ENCODE data around the gene SART1. TPM values are rescaled to one million over a fixed set of nuclear protein-coding genes. Genes with fewer than 3 reads are reported as not detected.

SART1 gene
- total and polyA plus RNA-seq, 7 donors, result 22.2 to 50.0 (median 36.7) TPM

- 38 to 70% methylated on average over 4 of the region's 4 CpGs for WGBS, 2 donors
These were observed 23.8 kb upstream of the SART1 start for GRCh38 chr11:65937766-65938165.

DNA sequence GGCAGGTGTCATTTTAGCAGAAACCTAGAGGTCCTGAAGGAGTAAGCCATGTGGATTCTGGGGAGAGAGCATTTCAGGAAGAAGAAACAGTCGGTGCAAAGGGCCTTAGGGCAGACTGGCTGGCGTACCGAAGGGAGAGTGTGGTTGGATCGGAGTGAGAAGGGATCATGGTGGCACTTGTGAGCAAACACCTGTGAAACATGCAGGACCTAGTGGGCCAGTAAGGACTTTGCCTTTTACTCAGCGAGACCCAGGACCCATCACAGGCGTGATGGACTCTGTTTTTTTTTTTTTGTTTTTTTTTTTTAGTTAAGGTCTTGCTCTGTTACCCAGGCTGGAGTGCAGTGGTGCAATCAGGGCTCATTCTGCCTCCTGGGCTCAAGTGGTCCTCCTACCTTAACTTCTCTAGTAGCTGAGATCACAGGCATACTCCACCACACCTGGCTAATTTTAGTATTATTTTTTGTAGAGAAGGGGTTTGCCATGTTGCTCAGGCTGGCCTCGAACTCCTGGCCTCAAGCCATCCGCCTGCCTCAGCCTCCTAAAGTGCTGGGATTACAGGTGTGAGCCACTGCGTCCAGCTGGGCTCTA, 19.7 kb upstream of the SART1 start:
- Histone ChIP-seq H3K9me3 (no peaks in the 10 kb centered on the region), H3K27me3 (peaks cover 0 to 3% (median 0%) of the 10 kb centered on the region in 3 donors), H3K36me3 (no peaks in the 10 kb centered on the region), H3K4me1 (no peaks in the 10 kb centered on the region), H3K4me3 (no peak overlapping the region), H3K27ac (peak overlapping the region in 1 of 4 donors; percentile 2)
- TF ChIP-seq EP300 (IDR thresholded peaks at IDR 0.05) (no peak), POLR2A (IDR thresholded peaks at IDR 0.05) (no peak), CTCF (IDR thresholded peaks at IDR 0.05) (no peak), POLR2AphosphoS5 (IDR thresholded peaks at IDR 0.05) (no peak)
- 66 to 82% methylated on average over 9 of the region's 9 CpGs for WGBS, 2 donors
- intact Hi-C loops (cut with DNase I), result no loop called here
- no peak for DNase-seq

More at GRCh38 chr11:65937766-65938165, 23.8 kb upstream of the SART1 start:
- intact Hi-C loops (cut with DNase I), result no loop called here
- no peaks in the 10 kb centered on the region for H3K9me3 ChIP-seq
- H3K4me1 ChIP-seq, result no peaks in the 10 kb centered on the region
- no peaks in the 10 kb centered on the region for H3K36me3 ChIP-seq
- TF ChIP-seq EP300 (IDR thresholded peaks at IDR 0.05) (no peak), POLR2A (IDR thresholded peaks at IDR 0.05) (no peak), CTCF (IDR thresholded peaks at IDR 0.05) (no peak), POLR2AphosphoS5 (IDR thresholded peaks at IDR 0.05) (no peak)
- DNase-seq, result no peak
- no peak overlapping the region for H3K27ac ChIP-seq
- no peak overlapping the region for H3K4me3 ChIP-seq
- peaks cover 0 to 3% (median 0%) of the 10 kb centered on the region in 3 donors for H3K27me3 ChIP-seq

GRCh38 chr11:65942531-65942930, 19.0 kb upstream of the SART1 start:
- TF ChIP-seq POLR2AphosphoS5 (IDR thresholded peaks at IDR 0.05) (no peak), POLR2A (IDR thresholded peaks at IDR 0.05) (no peak), EP300 (IDR thresholded peaks at IDR 0.05) (no peak), CTCF (IDR thresholded peaks at IDR 0.05) (no peak)
- WGBS, 2 donors, result 74 to 87% methylated on average over 7 of the region's 7 CpGs
- Histone ChIP-seq H3K27me3 (peaks cover 0 to 3% (median 0%) of the 10 kb centered on the region in 3 donors), H3K27ac (no peak overlapping the region), H3K9me3 (no peaks in the 10 kb centered on the region), H3K4me1 (no peaks in the 10 kb centered on the region), H3K4me3 (no peak overlapping the region), H3K36me3 (no peaks in the 10 kb centered on the region)
- intact Hi-C loops (cut with DNase I), result no loop called here
- no peak for DNase-seq

- TF ChIP-seq EP300 (IDR thresholded peaks at IDR 0.05) (no peak), POLR2AphosphoS5 (IDR thresholded peaks at IDR 0.05) (no peak), POLR2A (IDR thresholded peaks at IDR 0.05) (no peak), CTCF (IDR thresholded peaks at IDR 0.05) (no peak)
- intact Hi-C loops (cut with DNase I), result no loop called here
These were observed 17.3 kb upstream of the SART1 start for GRCh38 chr11:65944191-65944590.

DNA sequence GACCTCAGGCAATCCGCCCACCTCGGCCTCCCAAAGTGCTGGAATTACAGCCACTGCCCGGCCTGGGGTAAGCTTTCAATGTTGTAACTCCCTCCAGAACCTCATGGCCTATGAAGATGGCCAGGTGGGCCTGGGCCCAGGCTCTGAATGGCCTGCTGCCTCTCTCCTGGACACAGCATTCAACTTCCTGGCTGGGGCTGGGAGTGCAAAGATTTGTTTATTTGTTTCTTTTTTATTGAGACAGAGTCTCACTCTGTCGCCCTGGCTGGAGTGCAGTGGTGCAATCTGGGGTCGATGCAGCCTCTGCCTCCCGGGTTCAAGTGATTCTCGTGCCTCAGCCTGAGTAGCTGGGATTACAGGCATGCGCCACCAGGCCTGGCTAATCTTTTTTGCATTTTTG, 16.8 kb upstream of the SART1 start:
- WGBS, 2 donors, result 75 to 84% methylated on average over 8 of the region's 8 CpGs
- H3K4me1 ChIP-seq, result no peaks in the 10 kb centered on the region
- no peak for DNase-seq

More at GRCh38 chr11:65944191-65944590, 17.3 kb upstream of the SART1 start:
- Histone ChIP-seq H3K9me3 (no peaks in the 10 kb centered on the region), H3K27ac (no peak overlapping the region), H3K4me3 (no peak overlapping the region), H3K4me1 (no peaks in the 10 kb centered on the region), H3K36me3 (no peaks in the 10 kb centered on the region), H3K27me3 (peaks cover 0 to under 1% (median 0%) of the 10 kb centered on the region in 3 donors)
- DNase-seq, result no peak
- WGBS, 2 donors, result 91 to 93% methylated on average over 8 of the region's 8 CpGs

More for the DNA sequence above, 16.8 kb upstream of the SART1 start:
- no peak overlapping the region for H3K27ac ChIP-seq
- H3K36me3 ChIP-seq, result no peaks in the 10 kb centered on the region
- H3K9me3 ChIP-seq, result no peaks in the 10 kb centered on the region
- TF ChIP-seq EP300 (IDR thresholded peaks at IDR 0.05) (no peak), CTCF (IDR thresholded peaks at IDR 0.05) (no peak), POLR2A (IDR thresholded peaks at IDR 0.05) (no peak), POLR2AphosphoS5 (IDR thresholded peaks at IDR 0.05) (no peak)
- no peak overlapping the region for H3K4me3 ChIP-seq
- intact Hi-C loops (cut with DNase I), result no loop called here
- H3K27me3 ChIP-seq, result no peaks in the 10 kb centered on the region

All from sigmoid colon (tissue), 7 donors.